HG02981 (cell line): ENCODE results near the gene CMTM2.
"Not testable (repeated sequence)": the region's sequence is repeated elsewhere in the genome, so short reads cannot be mapped to it uniquely, and the experiment has no call there.

Experiments
- ATAC-seq: cut with Tn5 transposase; IDR thresholded peaks from one replicate; pipeline ENCODE4 v1.9.1; 2021; ENCODE audit warnings: mild to moderate bottlenecking, moderate library complexity; ENCODE audit not compliant: unreplicated experiment

CMTM2 gene

GRCh38 chr16:66605979-66606751 is 26.9 kb downstream of the CMTM2 start:
- peak; percentile 55 for ATAC-seq

GRCh38 chr16:66608241-66609138 is 29.2 kb downstream of the CMTM2 start:
- ATAC-seq = no peak

DNA sequence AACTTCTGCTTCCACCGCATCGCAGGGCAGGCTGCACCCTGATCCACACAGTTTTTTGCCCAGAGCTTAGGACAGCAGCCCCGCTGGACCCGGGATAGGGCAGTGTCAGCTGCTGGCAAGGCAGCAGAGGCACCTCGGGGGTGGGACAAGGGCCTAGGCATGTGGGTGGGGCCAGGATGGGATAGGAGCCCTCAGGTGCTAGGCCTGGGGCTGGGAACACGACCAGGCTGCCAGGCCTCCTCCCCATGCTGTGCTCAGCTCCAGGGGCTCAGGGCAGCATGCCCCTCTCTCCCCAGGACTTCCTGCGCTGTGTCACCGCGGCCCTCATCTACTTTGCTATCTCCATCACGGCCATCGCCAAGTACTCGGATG is 29.9 kb downstream of the CMTM2 start:
- no peak for ATAC-seq

- ATAC-seq = no peak
Measured at GRCh38 chr16:66610111-66610820, 31.0 kb downstream of the CMTM2 start.

- not testable (repeated sequence) for ATAC-seq
Measured at GRCh38 chr16:66611911-66612310, 32.6 kb downstream of the CMTM2 start.

- no peak for ATAC-seq
Measured at GRCh38 chr16:66612422-66612821, 33.2 kb downstream of the CMTM2 start.

GRCh38 chr16:66614161-66614802 is 35.0 kb downstream of the CMTM2 start:
- ATAC-seq = no peak

DNA sequence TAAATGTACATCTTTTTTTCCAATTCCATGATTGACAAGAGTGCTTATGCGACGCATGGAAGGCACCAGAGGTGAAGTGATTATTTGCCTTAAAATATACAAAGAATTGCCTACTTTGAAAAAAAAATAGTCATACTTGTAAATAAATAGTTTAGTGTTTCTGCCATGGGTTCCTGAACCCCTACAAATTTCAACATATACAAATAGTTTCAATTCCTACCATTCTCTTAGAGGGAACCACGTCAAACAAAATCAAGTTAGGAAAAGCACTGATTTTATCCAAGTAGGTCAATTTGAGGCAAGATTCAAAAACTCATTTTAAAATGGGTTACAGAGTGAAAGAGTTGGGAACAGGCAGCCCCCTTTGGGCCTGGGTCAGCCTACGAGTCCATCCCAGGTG is 36.9 kb downstream of the CMTM2 start:
- no peak for ATAC-seq

DNA sequence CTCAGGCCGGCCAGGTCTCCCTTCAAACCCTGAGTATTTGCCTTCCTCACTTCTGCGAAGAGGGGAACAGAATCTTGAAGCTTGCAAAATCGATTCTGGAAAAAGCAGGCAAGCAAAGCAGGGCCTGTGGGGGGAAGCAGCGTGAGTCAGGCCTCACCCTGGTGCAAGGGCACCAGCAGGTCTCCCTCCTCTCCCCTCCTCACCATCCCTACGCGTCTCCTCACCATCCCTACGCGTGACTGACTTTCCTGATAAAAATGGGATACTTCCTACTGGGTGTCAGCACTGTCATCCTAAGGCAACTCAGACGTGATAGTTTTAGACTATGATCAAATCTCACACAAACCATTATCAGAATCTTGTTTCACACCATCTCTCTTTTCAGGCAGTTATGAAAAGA is 37.3 kb downstream of the CMTM2 start:
- ATAC-seq = no peak

- ATAC-seq = no peak
Measured at GRCh38 chr16:66617010-66617434, 37.8 kb downstream of the CMTM2 start.

GRCh38 chr16:66617728-66618127 is 38.5 kb downstream of the CMTM2 start:
- no peak for ATAC-seq

DNA sequence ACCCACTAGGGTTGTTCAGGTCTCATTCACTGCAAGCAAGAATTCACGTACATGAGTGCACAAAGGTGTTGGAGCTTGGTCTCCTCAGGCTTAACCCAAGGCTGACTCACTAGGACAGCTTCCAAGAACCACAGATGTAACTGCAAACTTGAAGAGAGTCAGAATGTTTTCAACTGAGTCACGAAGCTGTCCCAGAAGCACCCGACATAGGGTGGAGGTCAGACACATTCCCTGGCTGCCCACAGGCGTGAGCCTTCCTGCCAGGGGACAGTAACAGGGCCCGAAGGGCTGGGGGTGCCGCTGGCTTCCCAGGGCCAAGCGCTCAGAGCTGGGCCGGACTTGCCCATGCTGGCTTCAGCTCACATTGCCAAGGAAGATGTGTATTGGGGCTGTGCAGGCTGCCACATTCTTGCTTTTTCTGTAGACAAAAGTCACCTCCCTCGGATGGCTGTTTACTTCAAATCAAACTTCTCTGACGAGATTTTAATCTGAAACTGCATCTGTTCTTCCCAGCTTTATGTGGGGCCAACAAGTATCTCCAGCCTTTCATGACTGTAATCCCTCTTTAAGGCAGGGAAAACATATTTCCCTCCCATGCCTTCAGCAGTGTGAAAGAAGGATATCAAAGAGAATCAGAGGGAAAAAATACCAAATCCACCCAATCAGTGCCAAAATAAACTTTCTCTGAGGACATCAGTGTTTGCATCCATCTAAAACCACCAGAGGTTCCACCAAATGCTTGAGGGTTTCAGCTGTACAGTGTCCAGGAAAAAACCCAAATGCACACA is 39.5 kb downstream of the CMTM2 start:
- ATAC-seq = no peak

DNA sequence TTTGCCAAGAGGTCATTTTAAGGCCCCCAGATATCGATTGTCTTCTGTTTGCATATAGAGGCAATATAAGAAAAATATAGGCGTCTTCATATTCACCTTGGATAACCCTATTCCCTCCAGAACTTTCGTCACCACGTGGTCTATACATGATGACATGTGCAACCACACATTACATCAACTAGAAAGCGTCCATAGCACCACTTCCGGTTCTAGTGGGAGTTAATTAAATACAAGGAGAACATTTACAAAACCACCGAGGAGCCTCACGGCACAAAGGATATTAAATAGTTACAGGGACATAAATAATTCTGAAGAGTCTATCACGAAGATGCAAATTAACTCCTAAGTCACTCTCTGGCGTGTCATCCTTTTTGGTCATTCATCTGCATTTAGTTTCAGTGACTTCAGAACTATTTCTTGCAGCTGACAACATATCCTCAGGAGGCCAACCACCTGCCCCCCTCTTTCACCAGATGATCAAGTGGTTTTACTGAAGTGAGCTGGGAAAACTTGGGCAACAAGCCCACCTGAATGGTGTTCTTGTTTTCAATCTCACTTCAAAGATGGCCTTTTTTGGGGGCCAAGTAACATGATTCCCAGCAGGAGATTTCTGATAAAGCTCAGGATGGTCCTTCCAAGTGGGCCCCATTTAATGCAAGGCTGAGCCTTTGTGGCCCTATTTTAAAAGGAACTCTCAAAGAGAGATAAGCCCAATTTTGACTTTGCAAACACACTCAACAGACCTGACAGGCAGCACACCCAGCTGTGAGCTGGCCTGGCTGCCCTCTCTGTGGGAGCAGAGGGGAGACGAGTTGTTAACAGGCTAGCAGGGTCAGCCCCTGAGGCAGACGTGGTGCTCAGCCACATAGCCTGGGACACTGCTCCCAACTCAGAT is 40.5 kb downstream of the CMTM2 start:
- no peak for ATAC-seq

GRCh38 chr16:66620429-66620795 is 41.1 kb downstream of the CMTM2 start:
- no peak for ATAC-seq

GRCh38 chr16:66621973-66622372 is 42.7 kb downstream of the CMTM2 start:
- no peak for ATAC-seq

GRCh38 chr16:66622863-66623262 is 43.6 kb downstream of the CMTM2 start:
- no peak for ATAC-seq

GRCh38 chr16:66623755-66624154 is 44.5 kb downstream of the CMTM2 start:
- ATAC-seq = no peak

DNA sequence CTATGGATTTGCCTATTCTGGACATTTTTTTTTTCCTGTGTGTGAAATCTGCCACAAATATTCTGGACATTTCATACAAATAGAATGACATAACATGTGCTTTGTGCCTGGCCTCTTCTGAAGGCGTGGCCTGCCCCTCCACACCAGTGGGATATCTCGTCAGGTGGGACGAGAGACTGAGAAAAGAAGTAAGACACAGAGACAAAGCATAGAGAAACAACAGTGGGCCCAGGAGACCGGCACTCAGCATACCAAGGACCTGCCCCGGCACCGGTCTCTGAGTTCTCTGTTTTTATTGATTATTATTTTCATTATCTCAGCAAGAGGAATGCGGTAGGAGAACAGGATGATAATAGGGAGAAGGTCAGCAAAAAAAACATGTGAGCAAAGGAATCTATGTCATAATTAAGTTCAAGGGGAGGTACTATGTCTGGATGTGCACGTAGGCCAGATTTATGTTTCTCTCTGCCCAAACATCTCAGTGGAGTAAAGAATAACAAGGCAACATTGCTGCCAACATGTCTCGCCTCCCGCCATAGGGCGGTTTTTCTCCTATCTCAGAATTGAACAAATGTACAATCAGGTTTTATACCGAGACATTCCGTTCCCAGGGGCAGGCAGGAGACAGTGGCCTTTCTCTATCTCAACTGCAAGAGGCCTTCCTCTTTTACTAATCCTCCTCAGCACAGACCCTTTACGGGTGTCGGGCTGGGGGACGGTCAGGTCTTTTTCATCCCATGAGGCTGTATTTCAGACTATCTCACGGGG is 48.5 kb downstream of the CMTM2 start:
- ATAC-seq = not testable (repeated sequence)
